GM23338 (cell line): ENCODE data around the gene OR13A1. TPM values are rescaled to one million over a fixed set of nuclear protein-coding genes. Genes with fewer than 3 reads are reported as not detected.

ENCODE experiments used
- ATAC-seq: fragments of 200-7000 bp; cut with Tn5 transposase; 3 replicates; pipeline ENCODE4 v1.9.1; 2020
- DNase-seq: peaks from one replicate; pipeline ENCODE4 v3.0.0-alpha.2; 2015; ENCODE audit warnings: low spot score
- H2AFZ ChIP-seq: fragments of 200-600 bp; sonication (generic); 2 replicates; pipeline ENCODE4 v1.8.0; 2016; ENCODE audit warnings: antibody characterized with exemption, mild to moderate bottlenecking, moderate library complexity
- H3F3A ChIP-seq: fragments of 200-600 bp; sonication (generic); replicated peaks from 2 replicates; pipeline ENCODE4 v1.8.0; 2017; ENCODE audit warnings: antibody characterized with exemption, mixed run types, low read depth
- H3K27ac ChIP-seq: fragments of 200-600 bp; sonication (generic); 2 replicates; pipeline ENCODE4 v1.6.1; 2016; ENCODE audit warnings: low read depth
- H3K27me3 ChIP-seq: fragments of 200-600 bp; sonication (generic); 2 replicates; pipeline ENCODE4 v1.8.0; 2016; ENCODE audit warnings: mild to moderate bottlenecking, mixed run types, moderate library complexity; ENCODE audit not compliant: insufficient read depth
- H3K36me3 ChIP-seq: fragments of 200-600 bp; sonication (generic); 2 replicates; pipeline ENCODE4 v1.8.0; 2016; ENCODE audit warnings: mild to moderate bottlenecking; ENCODE audit not compliant: insufficient read depth
- H3K4me1 ChIP-seq: fragments of 200-600 bp; sonication (generic); 2 replicates; pipeline ENCODE4 v1.8.0; 2016; ENCODE audit warnings: mild to moderate bottlenecking, moderate library complexity; ENCODE audit not compliant: insufficient read depth
- H3K4me2 ChIP-seq: fragments of 200-600 bp; sonication (generic); 2 replicates; pipeline ENCODE4 v1.7.1; 2017; ENCODE audit warnings: mixed run types
- H3K4me3 ChIP-seq: fragments of 200-600 bp; sonication (generic); 2 replicates; pipeline ENCODE4 v1.6.1; 2016; ENCODE audit warnings: mixed run types
- H3K79me2 ChIP-seq: fragments of 200-600 bp; sonication (generic); replicated peaks from 2 replicates; pipeline ENCODE4 v1.8.0; 2017; ENCODE audit warnings: mild to moderate bottlenecking; ENCODE audit not compliant: insufficient read depth
- H3K9me2 ChIP-seq: fragments of 200-600 bp; sonication (generic); 2 replicates; pipeline ENCODE4 v1.8.0; 2017; ENCODE audit not compliant: insufficient read depth
- H4K20me1 ChIP-seq: fragments of 200-600 bp; sonication (generic); replicated peaks from 2 replicates; pipeline ENCODE4 v1.8.0; 2017; ENCODE audit warnings: mild to moderate bottlenecking; ENCODE audit not compliant: insufficient read depth
- H3K27ac Mint-ChIP-seq: 2 replicates; pipeline ENCODE4 v1.8.0; 2020; ENCODE audit warnings: inconsistent platforms, mild to moderate bottlenecking, moderate library complexity, mixed read lengths
- H3K27me3 Mint-ChIP-seq: 3 replicates; pipeline ENCODE4 v1.8.0; 2022; ENCODE audit warnings: low read depth, mild to moderate bottlenecking, moderate library complexity, mixed read lengths, inconsistent platforms; ENCODE audit not compliant: insufficient read depth, poor library complexity
- H3K36me3 Mint-ChIP-seq: 3 replicates; pipeline ENCODE4 v1.8.0; 2021; ENCODE audit warnings: low read depth, mild to moderate bottlenecking, inconsistent platforms, moderate library complexity, mixed read lengths
- H3K4me1 Mint-ChIP-seq: 3 replicates; pipeline ENCODE4 v1.8.0; 2020; ENCODE audit warnings: mild to moderate bottlenecking, inconsistent platforms, mixed read lengths
- H3K4me3 Mint-ChIP-seq: 3 replicates; pipeline ENCODE4 v1.8.0; 2021; ENCODE audit warnings: moderate library complexity, mild to moderate bottlenecking, inconsistent platforms, mixed read lengths
- H3K9me3 Mint-ChIP-seq: 3 replicates; pipeline ENCODE4 v1.8.0; 2020; ENCODE audit warnings: moderate library complexity, mild to moderate bottlenecking, inconsistent platforms, mixed read lengths
- CREB1 ChIP-seq: fragments of 250-450 bp; sonication (Bioruptor Pico); IDR thresholded peaks from 2 replicates; pipeline ENCODE4 v1.5.0; 2020; ENCODE audit warnings: low read depth, mild to moderate bottlenecking, moderate library complexity
- EZH2 ChIP-seq: fragments of 200-600 bp; sonication (generic); IDR thresholded peaks from one replicate; pipeline ENCODE4 v1.8.0; 2017; ENCODE audit warnings: antibody characterized with exemption, mild to moderate bottlenecking, low read depth; ENCODE audit not compliant: unreplicated experiment
- EZH2phosphoT487 ChIP-seq: fragments of 200-600 bp; sonication (generic); IDR thresholded peaks from one replicate; pipeline ENCODE4 v1.8.1; 2018; ENCODE audit warnings: antibody characterized with exemption; ENCODE audit not compliant: unreplicated experiment
- JUNB ChIP-seq: IDR thresholded peaks from one replicate; pipeline ENCODE4 v1.6.1; 2016; ENCODE audit warnings: antibody characterized with exemption; ENCODE audit not compliant: unreplicated experiment
- NANOG ChIP-seq: IDR thresholded peaks from 2 replicates; pipeline ENCODE4 v1.6.1; 2016; ENCODE audit warnings: antibody characterized with exemption, borderline replicate concordance
- POLR2AphosphoS5 ChIP-seq: IDR thresholded peaks from 2 replicates; pipeline ENCODE4 v1.6.1; 2016; ENCODE audit warnings: antibody characterized with exemption, low read depth
- STAT1 ChIP-seq: IDR thresholded peaks from one replicate; pipeline ENCODE4 v1.6.1; 2016; ENCODE audit warnings: antibody characterized with exemption; ENCODE audit not compliant: unreplicated experiment
- ZNF114 ChIP-seq: fragments of 250-450 bp; sonication (Bioruptor Pico); IDR thresholded peaks from 2 replicates; pipeline ENCODE4 v1.5.0; 2020; ENCODE audit warnings: mild to moderate bottlenecking, moderate library complexity
- polyA plus RNA-seq: library from polyadenylated mRNA; unstranded; fragments of >200 nt; fragmentation: Nextera tagmentation; extraction: Ambion mirVana; gene quantifications from 2 replicates; pipeline ENCODE4 v1.2.1, GENCODE V29; 2016
- total RNA-seq: library from RNA; depleted of rRNA; stranded (reverse); fragments of >200 nt; shearing (Covaris generic); gene quantifications from 2 replicates; pipeline ENCODE4 v1.2.3, GENCODE V29; 2014
- TF ChIP-seq, protein P1 (sequence below): IDR thresholded peaks from one replicate; pipeline ENCODE4 v1.6.1; 2018; ENCODE audit warnings: antibody characterized with exemption; ENCODE audit not compliant: unreplicated experiment
- TF ChIP-seq, protein P2 (sequence below): fragments of 250-450 bp; sonication (Bioruptor Pico); IDR thresholded peaks from 2 replicates; pipeline ENCODE4 v1.5.0; 2020; ENCODE audit warnings: mild to moderate bottlenecking, moderate library complexity
- TF ChIP-seq, protein P3 (sequence below): IDR thresholded peaks from 2 replicates; pipeline ENCODE4 v1.6.1; 2016; ENCODE audit warnings: antibody characterized with exemption

OR13A1 gene
- total and polyA plus RNA-seq, 2 experiments from 2014 or later: 0.21 TPM; not detected in 1

DNA sequence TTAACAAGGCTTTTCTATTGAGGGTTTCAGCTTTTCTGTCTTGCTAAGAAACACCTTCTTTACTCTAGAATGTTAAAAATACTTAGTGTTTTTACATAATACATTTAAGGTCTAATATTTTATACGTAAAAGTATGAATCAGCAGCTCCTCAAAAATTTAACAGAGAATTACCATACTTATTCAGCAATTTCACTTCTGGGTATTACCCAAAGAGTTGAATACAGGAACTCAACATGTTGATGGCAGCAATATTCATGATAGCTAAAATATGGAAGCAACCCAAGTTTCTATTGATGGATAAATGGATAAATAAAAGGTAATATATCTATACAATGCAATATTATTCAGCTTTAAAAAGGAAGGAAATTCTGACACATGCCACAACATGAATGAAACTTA lies 9.7 kb upstream of the OR13A1 start:
- Mint-ChIP-seq H3K36me3 (no peaks in the 10 kb centered on the region), H3K9me3 (peaks cover 36% of the 10 kb centered on the region), H3K4me3 (no peak overlapping the region), H3K27me3 (no peaks in the 10 kb centered on the region), H3K27ac (no peak overlapping the region), H3K4me1 (no peaks in the 10 kb centered on the region)
- TF ChIP-seq CREB1 (CRISPR knock-in tag) (no peak), STAT1 (no peak), NANOG (no peak), JUNB (no peak), EZH2phosphoT487 (no peak), POLR2AphosphoS5 (no peak)
- TF ChIP-seq, protein P1, sequence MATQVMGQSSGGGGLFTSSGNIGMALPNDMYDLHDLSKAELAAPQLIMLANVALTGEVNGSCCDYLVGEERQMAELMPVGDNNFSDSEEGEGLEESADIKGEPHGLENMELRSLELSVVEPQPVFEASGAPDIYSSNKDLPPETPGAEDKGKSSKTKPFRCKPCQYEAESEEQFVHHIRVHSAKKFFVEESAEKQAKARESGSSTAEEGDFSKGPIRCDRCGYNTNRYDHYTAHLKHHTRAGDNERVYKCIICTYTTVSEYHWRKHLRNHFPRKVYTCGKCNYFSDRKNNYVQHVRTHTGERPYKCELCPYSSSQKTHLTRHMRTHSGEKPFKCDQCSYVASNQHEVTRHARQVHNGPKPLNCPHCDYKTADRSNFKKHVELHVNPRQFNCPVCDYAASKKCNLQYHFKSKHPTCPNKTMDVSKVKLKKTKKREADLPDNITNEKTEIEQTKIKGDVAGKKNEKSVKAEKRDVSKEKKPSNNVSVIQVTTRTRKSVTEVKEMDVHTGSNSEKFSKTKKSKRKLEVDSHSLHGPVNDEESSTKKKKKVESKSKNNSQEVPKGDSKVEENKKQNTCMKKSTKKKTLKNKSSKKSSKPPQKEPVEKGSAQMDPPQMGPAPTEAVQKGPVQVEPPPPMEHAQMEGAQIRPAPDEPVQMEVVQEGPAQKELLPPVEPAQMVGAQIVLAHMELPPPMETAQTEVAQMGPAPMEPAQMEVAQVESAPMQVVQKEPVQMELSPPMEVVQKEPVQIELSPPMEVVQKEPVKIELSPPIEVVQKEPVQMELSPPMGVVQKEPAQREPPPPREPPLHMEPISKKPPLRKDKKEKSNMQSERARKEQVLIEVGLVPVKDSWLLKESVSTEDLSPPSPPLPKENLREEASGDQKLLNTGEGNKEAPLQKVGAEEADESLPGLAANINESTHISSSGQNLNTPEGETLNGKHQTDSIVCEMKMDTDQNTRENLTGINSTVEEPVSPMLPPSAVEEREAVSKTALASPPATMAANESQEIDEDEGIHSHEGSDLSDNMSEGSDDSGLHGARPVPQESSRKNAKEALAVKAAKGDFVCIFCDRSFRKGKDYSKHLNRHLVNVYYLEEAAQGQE: no peak
- no peak for ATAC-seq
- DNase-seq: no peak
- Histone ChIP-seq H3K27ac (no peak overlapping the region), H3K4me1 (no peaks in the 10 kb centered on the region), H3K36me3 (no peaks in the 10 kb centered on the region), H3K9me2 (no peaks in the 10 kb centered on the region), H4K20me1 (no peaks in the 10 kb centered on the region), H3K79me2 (no peaks in the 10 kb centered on the region), H3K4me2 (no peak overlapping the region), H3F3A (no peaks in the 10 kb centered on the region), H3K27me3 (no peaks in the 10 kb centered on the region), H3K4me3 (no peak overlapping the region), H2AFZ (no peak overlapping the region)

DNA sequence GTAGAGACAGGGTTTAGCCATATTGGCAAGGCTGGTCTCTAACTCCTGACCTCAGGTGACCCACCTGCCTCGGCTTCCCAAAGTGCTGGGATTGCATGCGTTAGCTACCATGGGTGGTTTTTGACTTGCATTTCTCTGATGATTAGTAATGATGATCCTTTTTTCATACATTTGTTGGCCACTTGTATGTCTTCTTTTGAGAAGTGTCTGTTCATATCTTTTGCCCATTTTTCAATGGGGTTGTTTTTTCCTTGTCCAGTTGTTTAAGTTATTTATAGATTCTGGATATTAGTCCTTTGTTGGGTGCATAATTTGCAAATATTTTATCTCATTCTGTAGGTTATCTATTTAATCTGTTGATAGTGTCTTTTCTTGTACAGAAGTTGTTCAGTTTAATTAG lies 4.3 kb upstream of the OR13A1 start:
- no peaks in the 10 kb centered on the region for H3K4me1 ChIP-seq
- no peak for ATAC-seq
- no peak overlapping the region for H3K4me3 ChIP-seq
- no peaks in the 10 kb centered on the region for H3K9me2 ChIP-seq
- Mint-ChIP-seq H3K27ac (no peak overlapping the region), H3K27me3 (no peaks in the 10 kb centered on the region), H3K4me3 (no peak overlapping the region), H3K36me3 (no peaks in the 10 kb centered on the region), H3K4me1 (no peaks in the 10 kb centered on the region), H3K9me3 (peaks cover 17% of the 10 kb centered on the region)
- H4K20me1 ChIP-seq: no peaks in the 10 kb centered on the region
- no peak overlapping the region for H3K4me2 ChIP-seq
- H3K79me2 ChIP-seq: no peaks in the 10 kb centered on the region
- H3F3A ChIP-seq: no peaks in the 10 kb centered on the region
- H2AFZ ChIP-seq: no peak overlapping the region
- no peak overlapping the region for H3K27ac ChIP-seq
- H3K36me3 ChIP-seq: no peaks in the 10 kb centered on the region
- DNase-seq: no peak
- H3K27me3 ChIP-seq: no peaks in the 10 kb centered on the region
- TF ChIP-seq, protein P2, sequence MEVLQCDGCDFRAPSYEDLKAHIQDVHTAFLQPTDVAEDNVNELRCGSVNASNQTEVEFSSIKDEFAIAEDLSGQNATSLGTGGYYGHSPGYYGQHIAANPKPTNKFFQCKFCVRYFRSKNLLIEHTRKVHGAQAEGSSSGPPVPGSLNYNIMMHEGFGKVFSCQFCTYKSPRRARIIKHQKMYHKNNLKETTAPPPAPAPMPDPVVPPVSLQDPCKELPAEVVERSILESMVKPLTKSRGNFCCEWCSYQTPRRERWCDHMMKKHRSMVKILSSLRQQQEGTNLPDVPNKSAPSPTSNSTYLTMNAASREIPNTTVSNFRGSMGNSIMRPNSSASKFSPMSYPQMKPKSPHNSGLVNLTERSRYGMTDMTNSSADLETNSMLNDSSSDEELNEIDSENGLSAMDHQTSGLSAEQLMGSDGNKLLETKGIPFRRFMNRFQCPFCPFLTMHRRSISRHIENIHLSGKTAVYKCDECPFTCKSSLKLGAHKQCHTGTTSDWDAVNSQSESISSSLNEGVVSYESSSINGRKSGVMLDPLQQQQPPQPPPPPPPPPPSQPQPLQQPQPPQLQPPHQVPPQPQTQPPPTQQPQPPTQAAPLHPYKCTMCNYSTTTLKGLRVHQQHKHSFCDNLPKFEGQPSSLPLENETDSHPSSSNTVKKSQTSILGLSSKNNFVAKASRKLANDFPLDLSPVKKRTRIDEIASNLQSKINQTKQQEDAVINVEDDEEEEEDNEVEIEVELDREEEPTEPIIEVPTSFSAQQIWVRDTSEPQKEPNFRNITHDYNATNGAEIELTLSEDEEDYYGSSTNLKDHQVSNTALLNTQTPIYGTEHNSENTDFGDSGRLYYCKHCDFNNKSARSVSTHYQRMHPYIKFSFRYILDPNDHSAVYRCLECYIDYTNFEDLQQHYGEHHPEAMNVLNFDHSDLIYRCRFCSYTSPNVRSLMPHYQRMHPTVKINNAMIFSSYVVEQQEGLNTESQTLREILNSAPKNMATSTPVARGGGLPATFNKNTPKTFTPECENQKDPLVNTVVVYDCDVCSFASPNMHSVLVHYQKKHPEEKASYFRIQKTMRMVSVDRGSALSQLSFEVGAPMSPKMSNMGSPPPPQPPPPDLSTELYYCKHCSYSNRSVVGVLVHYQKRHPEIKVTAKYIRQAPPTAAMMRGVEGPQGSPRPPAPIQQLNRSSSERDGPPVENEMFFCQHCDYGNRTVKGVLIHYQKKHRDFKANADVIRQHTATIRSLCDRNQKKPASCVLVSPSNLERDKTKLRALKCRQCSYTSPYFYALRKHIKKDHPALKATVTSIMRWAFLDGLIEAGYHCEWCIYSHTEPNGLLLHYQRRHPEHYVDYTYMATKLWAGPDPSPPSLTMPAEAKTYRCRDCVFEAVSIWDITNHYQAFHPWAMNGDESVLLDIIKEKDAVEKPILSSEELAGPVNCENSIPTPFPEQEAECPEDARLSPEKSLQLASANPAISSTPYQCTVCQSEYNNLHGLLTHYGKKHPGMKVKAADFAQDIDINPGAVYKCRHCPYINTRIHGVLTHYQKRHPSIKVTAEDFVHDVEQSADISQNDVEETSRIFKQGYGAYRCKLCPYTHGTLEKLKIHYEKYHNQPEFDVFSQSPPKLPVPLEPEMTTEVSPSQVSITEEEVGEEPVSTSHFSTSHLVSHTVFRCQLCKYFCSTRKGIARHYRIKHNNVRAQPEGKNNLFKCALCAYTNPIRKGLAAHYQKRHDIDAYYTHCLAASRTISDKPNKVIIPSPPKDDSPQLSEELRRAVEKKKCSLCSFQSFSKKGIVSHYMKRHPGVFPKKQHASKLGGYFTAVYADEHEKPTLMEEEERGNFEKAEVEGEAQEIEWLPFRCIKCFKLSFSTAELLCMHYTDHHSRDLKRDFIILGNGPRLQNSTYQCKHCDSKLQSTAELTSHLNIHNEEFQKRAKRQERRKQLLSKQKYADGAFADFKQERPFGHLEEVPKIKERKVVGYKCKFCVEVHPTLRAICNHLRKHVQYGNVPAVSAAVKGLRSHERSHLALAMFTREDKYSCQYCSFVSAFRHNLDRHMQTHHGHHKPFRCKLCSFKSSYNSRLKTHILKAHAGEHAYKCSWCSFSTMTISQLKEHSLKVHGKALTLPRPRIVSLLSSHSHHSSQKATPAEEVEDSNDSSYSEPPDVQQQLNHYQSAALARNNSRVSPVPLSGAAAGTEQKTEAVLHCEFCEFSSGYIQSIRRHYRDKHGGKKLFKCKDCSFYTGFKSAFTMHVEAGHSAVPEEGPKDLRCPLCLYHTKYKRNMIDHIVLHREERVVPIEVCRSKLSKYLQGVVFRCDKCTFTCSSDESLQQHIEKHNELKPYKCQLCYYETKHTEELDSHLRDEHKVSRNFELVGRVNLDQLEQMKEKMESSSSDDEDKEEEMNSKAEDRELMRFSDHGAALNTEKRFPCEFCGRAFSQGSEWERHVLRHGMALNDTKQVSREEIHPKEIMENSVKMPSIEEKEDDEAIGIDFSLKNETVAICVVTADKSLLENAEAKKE: no peak
- TF ChIP-seq STAT1 (no peak), ZNF114 (CRISPR knock-in tag) (no peak), POLR2AphosphoS5 (no peak), NANOG (no peak), CREB1 (CRISPR knock-in tag) (no peak), EZH2phosphoT487 (no peak), EZH2 (no peak)
- TF ChIP-seq, protein P3, sequence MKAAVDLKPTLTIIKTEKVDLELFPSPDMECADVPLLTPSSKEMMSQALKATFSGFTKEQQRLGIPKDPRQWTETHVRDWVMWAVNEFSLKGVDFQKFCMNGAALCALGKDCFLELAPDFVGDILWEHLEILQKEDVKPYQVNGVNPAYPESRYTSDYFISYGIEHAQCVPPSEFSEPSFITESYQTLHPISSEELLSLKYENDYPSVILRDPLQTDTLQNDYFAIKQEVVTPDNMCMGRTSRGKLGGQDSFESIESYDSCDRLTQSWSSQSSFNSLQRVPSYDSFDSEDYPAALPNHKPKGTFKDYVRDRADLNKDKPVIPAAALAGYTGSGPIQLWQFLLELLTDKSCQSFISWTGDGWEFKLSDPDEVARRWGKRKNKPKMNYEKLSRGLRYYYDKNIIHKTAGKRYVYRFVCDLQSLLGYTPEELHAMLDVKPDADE: no peak
